NCI-H2196 (cell line): ENCODE data around the gene CEP131.

Source experiments
- DNase-seq: peaks from one replicate; lab custom pipeline; 2025; ENCODE audit not compliant: unreplicated experiment; lab: John Stamatoyannopoulos, UW

CEP131 gene

GRCh38 chr17:81170727-81171494 is 51.9 kb downstream of the CEP131 start:
- no peak for DNase-seq

GRCh38 chr17:81169870-81170309 is 52.9 kb downstream of the CEP131 start:
- no peak for DNase-seq

- no peak for DNase-seq
Observed at GRCh38 chr17:81167638-81168037, 55.1 kb downstream of the CEP131 start.

- no peak for DNase-seq
Observed at GRCh38 chr17:81167194-81167524, 55.6 kb downstream of the CEP131 start.

GRCh38 chr17:81166033-81166492 is 56.7 kb downstream of the CEP131 start, which contains the start of gene AATK:
AATK (minus strand) TSS chr17:81166221; CDS start chr17:81165992, 229 bp downstream.
- DNase-seq = peak; percentile 28

- no peak for DNase-seq
Observed at GRCh38 chr17:81165246-81166032, 57.3 kb downstream of the CEP131 start, which contains the start of gene PVALEF. PVALEF (plus strand) TSS chr17:81165507; CDS start chr17:81181227, 15,720 bp downstream.

GRCh38 chr17:81164371-81165245 is 58.2 kb downstream of the CEP131 start:
- DNase-seq = no peak

GRCh38 chr17:81163703-81164370 is 58.9 kb downstream of the CEP131 start:
- DNase-seq = no peak

GRCh38 chr17:81163051-81163695 is 59.6 kb downstream of the CEP131 start:
- DNase-seq = no peak

- no peak for DNase-seq
Observed at GRCh38 chr17:81162491-81162890, 60.3 kb downstream of the CEP131 start.

GRCh38 chr17:81161972-81162371 is 60.8 kb downstream of the CEP131 start:
- no peak for DNase-seq

GRCh38 chr17:81161536-81161935 is 61.2 kb downstream of the CEP131 start:
- no peak for DNase-seq

- DNase-seq = no peak
Observed at GRCh38 chr17:81160747-81161453, 61.9 kb downstream of the CEP131 start.

GRCh38 chr17:81160306-81160705 is 62.5 kb downstream of the CEP131 start:
- no peak for DNase-seq

GRCh38 chr17:81159611-81160265 is 63.0 kb downstream of the CEP131 start:
- no peak for DNase-seq

- no peak for DNase-seq
Observed at GRCh38 chr17:81158688-81159590, 63.8 kb downstream of the CEP131 start.

GRCh38 chr17:81157848-81158687 is 64.7 kb downstream of the CEP131 start:
- no peak for DNase-seq
